HepG2 (cell line): ENCODE data around the gene FOXR1. TPM values are rescaled to one million over a fixed set of nuclear protein-coding genes. Genes with fewer than 3 reads are reported as not detected.

Experiments used
- ARNT2 ChIP-seq: sonication (generic); formaldehyde crosslinking; IDR thresholded peaks from 2 replicates; pipeline ENCODE4 v1.8.0; 2022; ENCODE audit warnings: mild to moderate bottlenecking, low read depth, missing genetic modification reagents, moderate library complexity
- ATRX ChIP-seq: sonication (generic); formaldehyde crosslinking; IDR thresholded peaks from 2 replicates; pipeline ENCODE4 v1.4.0; 2020; ENCODE audit warnings: missing genetic modification reagents, borderline replicate concordance
- CBX5 ChIP-seq: sonication (generic); formaldehyde crosslinking; IDR thresholded peaks from 2 replicates; pipeline ENCODE4 v1.4.0; 2020; ENCODE audit warnings: missing genetic modification reagents, borderline replicate concordance
- DMAP1 ChIP-seq: IDR thresholded peaks from 2 replicates; pipeline ENCODE4 v1.6.1; 2016
- ELF1 ChIP-seq: sonication (generic); formaldehyde crosslinking; IDR thresholded peaks from 2 replicates; pipeline ENCODE4 v1.4.0; 2020; ENCODE audit warnings: missing genetic modification reagents
- FOSL1 ChIP-seq: sonication (generic); formaldehyde crosslinking; IDR thresholded peaks from 2 replicates; pipeline ENCODE4 v1.9.0; 2021; ENCODE audit warnings: missing genetic modification reagents, borderline replicate concordance
- MLLT10 ChIP-seq: sonication (generic); formaldehyde crosslinking; IDR thresholded peaks from 2 replicates; pipeline ENCODE4 v1.4.0; 2020; ENCODE audit warnings: missing genetic modification reagents
- NFYB ChIP-seq: sonication (generic); formaldehyde crosslinking; IDR thresholded peaks from 2 replicates; pipeline ENCODE4 v1.4.0; 2020; ENCODE audit warnings: missing genetic modification reagents
- NR2F2 ChIP-seq: IDR thresholded peaks from 2 replicates; pipeline ENCODE4 v1.6.1; 2012; ENCODE audit warnings: low read depth, inconsistent platforms, borderline replicate concordance
- SOX13 ChIP-seq, 3 experiments: fragments of 450-650 bp in 1 of 3; sonication (generic) in 1 of 3; formaldehyde crosslinking in 1 of 3; IDR thresholded peaks in 2 of 3; conservative IDR thresholded peaks in 1 of 3; 2 replicates each; pipeline versions ENCODE4 v1.5.0 to v1.6.1; 2016 to 2020; ENCODE audit warnings: antibody characterized with exemption in 1 of 3, mild to moderate bottlenecking in 1 of 3, missing compliant biosample characterization in 1 of 3, missing genetic modification reagents in 1 of 3, moderate library complexity in 1 of 3
- TEAD3 ChIP-seq: optimal IDR thresholded peaks from 2 replicates; pipeline ENCODE3; 2016; ENCODE audit warnings: borderline replicate concordance
- YY1 ChIP-seq: IDR thresholded peaks from 2 replicates; pipeline ENCODE4 v1.6.1; 2011; ENCODE audit warnings: low read length, low read depth, moderate library complexity, mild to moderate bottlenecking; ENCODE audit not compliant: insufficient read depth, insufficient replicate concordance
- ZNF274 ChIP-seq: sonication (generic); formaldehyde crosslinking; IDR thresholded peaks from 2 replicates; pipeline ENCODE4 v1.5.1; 2020; ENCODE audit warnings: mild to moderate bottlenecking, missing genetic modification reagents
- ZNF567 ChIP-seq: sonication (generic); formaldehyde crosslinking; IDR thresholded peaks from 2 replicates; pipeline ENCODE4 v1.8.1; 2023; ENCODE audit warnings: mild to moderate bottlenecking, missing genetic modification reagents, borderline replicate concordance
- ZNF589 ChIP-seq: sonication (generic); formaldehyde crosslinking; conservative IDR thresholded peaks from 2 replicates; pipeline ENCODE4 v1.8.0; 2022; ENCODE audit warnings: mild to moderate bottlenecking, moderate library complexity, missing genetic modification reagents
- ZNF737 ChIP-seq: sonication (generic); formaldehyde crosslinking; IDR thresholded peaks from 2 replicates; pipeline ENCODE4 v1.5.0; 2020; ENCODE audit warnings: missing genetic modification reagents, mild to moderate bottlenecking, borderline replicate concordance
- ZNF768 ChIP-seq: sonication (generic); formaldehyde crosslinking; IDR thresholded peaks from 2 replicates; pipeline ENCODE4 v1.4.0; 2020; ENCODE audit warnings: missing genetic modification reagents
- polyA plus RNA-seq, 8 experiments: library from polyadenylated mRNA; depleted of rRNA in 3 of 8; stranded (reverse) in 7 of 8; unstranded in 1 of 8; fragments of >200 nt; fragmentation: Illumina TruSeq in 4 of 8; extraction: Trizol in 4 of 8; gene quantifications; 2 replicates each; pipeline versions ENCODE4 v1.2.1 to v1.2.3, GENCODE V29; 2011 to 2016; ENCODE audit warnings: low read depth in 4 of 8, missing spikeins in 1 of 8, mixed read lengths in 1 of 8; ENCODE audit not compliant: insufficient read depth in 1 of 8
- total RNA-seq, 5 experiments: library from RNA; depleted of rRNA; stranded (reverse); fragments of >200 nt; fragmentation: Illumina TruSeq; extraction: Trizol; gene quantifications; 2 replicates each; pipeline ENCODE4 v1.2.3, GENCODE V29; 2016; ENCODE audit warnings: low read depth in 1 of 5
- TF ChIP-seq, protein P1 (sequence below): sonication (generic); formaldehyde crosslinking; IDR thresholded peaks from 2 replicates; pipeline ENCODE4 v1.4.0; 2020; ENCODE audit warnings: missing genetic modification reagents
- TF ChIP-seq, protein P2 (sequence below): sonication (generic); formaldehyde crosslinking; IDR thresholded peaks from 2 replicates; pipeline ENCODE4 v1.4.0; 2020; ENCODE audit warnings: missing genetic modification reagents
- TF ChIP-seq, protein P3 (sequence below): sonication (generic); formaldehyde crosslinking; conservative IDR thresholded peaks from 2 replicates; pipeline ENCODE4 v1.8.0; 2022; ENCODE audit warnings: missing genetic modification reagents
- TF ChIP-seq, protein P4 (sequence below): sonication (generic); formaldehyde crosslinking; IDR thresholded peaks from 2 replicates; pipeline ENCODE4 v1.4.0; 2020; ENCODE audit warnings: missing genetic modification reagents

The FOXR1 gene
- total and polyA plus RNA-seq, 2 of the 13 experiments (the other 11 are each of a cell fraction or from before 2014, with no cell fraction given), result not detected

DNA sequence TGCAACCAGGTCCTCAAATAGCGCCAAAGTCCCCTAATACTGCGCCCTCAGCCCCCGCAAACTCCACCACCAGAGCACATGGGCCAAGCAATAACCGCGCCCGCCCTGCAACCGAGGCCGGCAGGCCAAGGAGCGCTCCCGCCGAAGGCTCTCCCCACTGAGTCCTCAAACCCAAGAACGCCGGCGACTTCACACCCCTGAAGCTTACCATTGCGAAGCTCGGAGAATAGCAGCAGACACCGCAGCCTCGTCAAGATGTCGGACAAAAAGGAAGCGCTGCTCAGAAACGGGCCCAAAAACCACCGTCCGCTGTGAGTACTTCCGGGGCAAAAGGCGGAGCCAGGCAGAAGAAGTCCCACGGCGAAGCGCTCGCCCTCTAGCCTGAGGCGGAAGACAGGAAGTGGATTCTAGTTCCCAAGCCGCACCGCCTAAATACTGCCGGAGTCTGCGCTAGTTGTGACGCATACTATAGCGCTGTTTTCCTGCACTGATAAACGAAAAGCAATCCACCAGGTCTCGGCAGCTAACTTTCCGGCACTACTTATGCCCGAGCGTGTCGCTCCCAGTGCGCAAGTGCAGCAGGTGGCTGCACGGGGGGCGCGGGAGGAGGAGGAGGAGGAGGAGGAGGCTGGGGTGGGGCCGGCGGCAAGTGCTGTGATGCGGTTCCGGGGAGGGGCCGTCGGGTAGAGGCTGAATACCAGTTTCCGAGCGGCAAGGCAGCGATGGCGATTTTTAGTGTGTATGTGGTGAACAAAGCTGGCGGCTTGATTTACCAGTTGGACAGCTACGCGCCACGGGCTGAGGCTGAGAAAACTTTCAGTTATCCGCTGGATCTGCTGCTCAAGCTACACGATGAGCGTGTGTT is 46.7 kb downstream of the FOXR1 start, which contains the start of the genes RPS25 and TRAPPC4 (continued):
- TF ChIP-seq, protein P1, sequence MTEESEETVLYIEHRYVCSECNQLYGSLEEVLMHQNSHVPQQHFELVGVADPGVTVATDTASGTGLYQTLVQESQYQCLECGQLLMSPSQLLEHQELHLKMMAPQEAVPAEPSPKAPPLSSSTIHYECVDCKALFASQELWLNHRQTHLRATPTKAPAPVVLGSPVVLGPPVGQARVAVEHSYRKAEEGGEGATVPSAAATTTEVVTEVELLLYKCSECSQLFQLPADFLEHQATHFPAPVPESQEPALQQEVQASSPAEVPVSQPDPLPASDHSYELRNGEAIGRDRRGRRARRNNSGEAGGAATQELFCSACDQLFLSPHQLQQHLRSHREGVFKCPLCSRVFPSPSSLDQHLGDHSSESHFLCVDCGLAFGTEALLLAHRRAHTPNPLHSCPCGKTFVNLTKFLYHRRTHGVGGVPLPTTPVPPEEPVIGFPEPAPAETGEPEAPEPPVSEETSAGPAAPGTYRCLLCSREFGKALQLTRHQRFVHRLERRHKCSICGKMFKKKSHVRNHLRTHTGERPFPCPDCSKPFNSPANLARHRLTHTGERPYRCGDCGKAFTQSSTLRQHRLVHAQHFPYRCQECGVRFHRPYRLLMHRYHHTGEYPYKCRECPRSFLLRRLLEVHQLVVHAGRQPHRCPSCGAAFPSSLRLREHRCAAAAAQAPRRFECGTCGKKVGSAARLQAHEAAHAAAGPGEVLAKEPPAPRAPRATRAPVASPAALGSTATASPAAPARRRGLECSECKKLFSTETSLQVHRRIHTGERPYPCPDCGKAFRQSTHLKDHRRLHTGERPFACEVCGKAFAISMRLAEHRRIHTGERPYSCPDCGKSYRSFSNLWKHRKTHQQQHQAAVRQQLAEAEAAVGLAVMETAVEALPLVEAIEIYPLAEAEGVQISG (CRISPR knock-in tag), result peak; percentile 91
- TF ChIP-seq ELF1, result peak; percentile 94
- 0 out of 2 replicates have a peak, but pooled peaks have one; percentile 16 for TF ChIP-seq FOSL1 (CRISPR knock-in tag)
- TF ChIP-seq, protein P2, sequence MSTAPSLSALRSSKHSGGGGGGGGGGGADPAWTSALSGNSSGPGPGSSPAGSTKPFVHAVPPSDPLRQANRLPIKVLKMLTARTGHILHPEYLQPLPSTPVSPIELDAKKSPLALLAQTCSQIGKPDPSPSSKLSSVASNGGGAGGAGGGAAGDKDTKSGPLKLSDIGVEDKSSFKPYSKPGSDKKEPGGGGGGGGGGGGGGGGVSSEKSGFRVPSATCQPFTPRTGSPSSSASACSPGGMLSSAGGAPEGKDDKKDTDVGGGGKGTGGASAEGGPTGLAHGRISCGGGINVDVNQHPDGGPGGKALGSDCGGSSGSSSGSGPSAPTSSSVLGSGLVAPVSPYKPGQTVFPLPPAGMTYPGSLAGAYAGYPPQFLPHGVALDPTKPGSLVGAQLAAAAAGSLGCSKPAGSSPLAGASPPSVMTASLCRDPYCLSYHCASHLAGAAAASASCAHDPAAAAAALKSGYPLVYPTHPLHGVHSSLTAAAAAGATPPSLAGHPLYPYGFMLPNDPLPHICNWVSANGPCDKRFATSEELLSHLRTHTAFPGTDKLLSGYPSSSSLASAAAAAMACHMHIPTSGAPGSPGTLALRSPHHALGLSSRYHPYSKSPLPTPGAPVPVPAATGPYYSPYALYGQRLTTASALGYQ (CRISPR knock-in tag), result 0 out of 2 replicates have a peak, but pooled peaks have one; percentile 51
- no peak for TF ChIP-seq ATRX
- TF ChIP-seq, protein P3, sequence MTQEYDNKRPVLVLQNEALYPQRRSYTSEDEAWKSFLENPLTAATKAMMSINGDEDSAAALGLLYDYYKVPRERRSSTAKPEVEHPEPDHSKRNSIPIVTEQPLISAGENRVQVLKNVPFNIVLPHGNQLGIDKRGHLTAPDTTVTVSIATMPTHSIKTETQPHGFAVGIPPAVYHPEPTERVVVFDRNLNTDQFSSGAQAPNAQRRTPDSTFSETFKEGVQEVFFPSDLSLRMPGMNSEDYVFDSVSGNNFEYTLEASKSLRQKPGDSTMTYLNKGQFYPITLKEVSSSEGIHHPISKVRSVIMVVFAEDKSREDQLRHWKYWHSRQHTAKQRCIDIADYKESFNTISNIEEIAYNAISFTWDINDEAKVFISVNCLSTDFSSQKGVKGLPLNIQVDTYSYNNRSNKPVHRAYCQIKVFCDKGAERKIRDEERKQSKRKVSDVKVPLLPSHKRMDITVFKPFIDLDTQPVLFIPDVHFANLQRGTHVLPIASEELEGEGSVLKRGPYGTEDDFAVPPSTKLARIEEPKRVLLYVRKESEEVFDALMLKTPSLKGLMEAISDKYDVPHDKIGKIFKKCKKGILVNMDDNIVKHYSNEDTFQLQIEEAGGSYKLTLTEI (CRISPR knock-in tag), result no peak
- peak; percentile 87 for TF ChIP-seq ARNT2 (CRISPR knock-in tag)
- TF ChIP-seq CBX5 (CRISPR knock-in tag), result peak; percentile 49; the same call in 1 of the 2 replicates
- TF ChIP-seq NR2F2, result peak; percentile 48; the same call in 1 of the 2 replicates
- peak; percentile 50; the same call in 1 of the 2 replicates for TF ChIP-seq ZNF737 (CRISPR knock-in tag)
- no peak for TF ChIP-seq MLLT10 (CRISPR knock-in tag)
- peak; percentile 96 for TF ChIP-seq DMAP1
- TF ChIP-seq, protein P4, sequence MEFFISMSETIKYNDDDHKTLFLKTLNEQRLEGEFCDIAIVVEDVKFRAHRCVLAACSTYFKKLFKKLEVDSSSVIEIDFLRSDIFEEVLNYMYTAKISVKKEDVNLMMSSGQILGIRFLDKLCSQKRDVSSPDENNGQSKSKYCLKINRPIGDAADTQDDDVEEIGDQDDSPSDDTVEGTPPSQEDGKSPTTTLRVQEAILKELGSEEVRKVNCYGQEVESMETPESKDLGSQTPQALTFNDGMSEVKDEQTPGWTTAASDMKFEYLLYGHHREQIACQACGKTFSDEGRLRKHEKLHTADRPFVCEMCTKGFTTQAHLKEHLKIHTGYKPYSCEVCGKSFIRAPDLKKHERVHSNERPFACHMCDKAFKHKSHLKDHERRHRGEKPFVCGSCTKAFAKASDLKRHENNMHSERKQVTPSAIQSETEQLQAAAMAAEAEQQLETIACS (CRISPR knock-in tag), result no peak
- TF ChIP-seq TEAD3, result peak; percentile 60
- TF ChIP-seq YY1, result peak; percentile 91
- 0 out of 2 replicates have a peak, but pooled peaks have one; percentile 89 for TF ChIP-seq ZNF567 (CRISPR knock-in tag)
- 0 out of 2 replicates have a peak, but pooled peaks have one; percentile 43 for TF ChIP-seq SOX13 (IDR thresholded peaks at IDR 0.05)
- peak in 1 of 2 experiments; percentile 9; a peak in 1 of 4 replicates for TF ChIP-seq SOX13 (CRISPR knock-in tag; conservative IDR thresholded peaks at IDR 0.05 in 1 of 2, IDR thresholded peaks at IDR 0.05 in 1 of 2)
- peak; percentile 47 for TF ChIP-seq ZNF589 (CRISPR knock-in tag)
- no peak for TF ChIP-seq ZNF768 (CRISPR knock-in tag)
- peak; percentile 70 for TF ChIP-seq NFYB (CRISPR knock-in tag)
- TF ChIP-seq ZNF274 (CRISPR knock-in tag), result 0 out of 2 replicates have a peak, but pooled peaks have one; percentile 13
